Lower leg skin (tissue), 4 donors: Measurements from ENCODE around the gene TMEM11. TPM values are rescaled to one million over a fixed set of nuclear protein-coding genes. Genes with fewer than 3 reads are reported as not detected.
"Not testable (repeated sequence)": the region's sequence is repeated elsewhere in the genome, so short reads cannot be mapped to it uniquely, and the experiment has no call there.

Experiments used
- DNase-seq, 2 donors: peaks; one replicate each; pipeline ENCODE4 v3.0.0-alpha.2; 2019; ENCODE audit warnings: low spot score in 2 of 2
- H3K4me3 ChIP-seq: fragments of 200-600 bp; sonication (generic); 2 replicates; pipeline ENCODE4 v1.5.1; 2017; ENCODE audit warnings: mild to moderate bottlenecking, low read depth; ENCODE audit not compliant: poor library complexity, severe bottlenecking
- POLR2A ChIP-seq, 2 donors: fragments of 450-650 bp; IDR thresholded peaks; one replicate each; pipeline ENCODE4 v1.6.1; 2016 to 2017; ENCODE audit warnings: antibody characterized with exemption in 2 of 2, mild to moderate bottlenecking in 1 of 2, moderate library complexity in 1 of 2
- WGBS, 2 donors: methylation state at CpG; one replicate each; pipeline ENCODE4 v1.1.5; 2018; 5-methylcytosine and 5-hydroxymethylcytosine counted together
- intact Hi-C: fragments of 100-400 bp; cut with DNase I; formaldehyde crosslinking; loops from one replicate; pipeline ENCODE4 v1.15.0; 2023; ENCODE audit warnings: low total_unique reads
- total RNA-seq, 4 donors: library from RNA; depleted of rRNA; stranded (reverse); fragments of >200 nt; gene quantifications; one replicate each; pipeline ENCODE4 v1.1.0, GENCODE V29; 2016
- TF ChIP-seq, protein P1 (sequence below), 3 donors: fragments of 450-650 bp; IDR thresholded peaks; one replicate each; pipeline ENCODE4 v1.5.1; 2016; ENCODE audit warnings: antibody characterized with exemption in 3 of 3, mild to moderate bottlenecking in 3 of 3, moderate library complexity in 2 of 3

TMEM11 gene
- total RNA-seq, 4 donors from 2014 or later: 30.0 to 43.5 (median 37.0) TPM

- no peak for TF ChIP-seq POLR2A (IDR thresholded peaks at IDR 0.05)
- TF ChIP-seq, protein P1, sequence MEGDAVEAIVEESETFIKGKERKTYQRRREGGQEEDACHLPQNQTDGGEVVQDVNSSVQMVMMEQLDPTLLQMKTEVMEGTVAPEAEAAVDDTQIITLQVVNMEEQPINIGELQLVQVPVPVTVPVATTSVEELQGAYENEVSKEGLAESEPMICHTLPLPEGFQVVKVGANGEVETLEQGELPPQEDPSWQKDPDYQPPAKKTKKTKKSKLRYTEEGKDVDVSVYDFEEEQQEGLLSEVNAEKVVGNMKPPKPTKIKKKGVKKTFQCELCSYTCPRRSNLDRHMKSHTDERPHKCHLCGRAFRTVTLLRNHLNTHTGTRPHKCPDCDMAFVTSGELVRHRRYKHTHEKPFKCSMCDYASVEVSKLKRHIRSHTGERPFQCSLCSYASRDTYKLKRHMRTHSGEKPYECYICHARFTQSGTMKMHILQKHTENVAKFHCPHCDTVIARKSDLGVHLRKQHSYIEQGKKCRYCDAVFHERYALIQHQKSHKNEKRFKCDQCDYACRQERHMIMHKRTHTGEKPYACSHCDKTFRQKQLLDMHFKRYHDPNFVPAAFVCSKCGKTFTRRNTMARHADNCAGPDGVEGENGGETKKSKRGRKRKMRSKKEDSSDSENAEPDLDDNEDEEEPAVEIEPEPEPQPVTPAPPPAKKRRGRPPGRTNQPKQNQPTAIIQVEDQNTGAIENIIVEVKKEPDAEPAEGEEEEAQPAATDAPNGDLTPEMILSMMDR (IDR thresholded peaks at IDR 0.05): no peak
- DNase-seq: no peak
- H3K4me3 ChIP-seq: no peak overlapping the region
- intact Hi-C loops: no loop called here
- 79 to 86% methylated on average over 2 of the region's 2 CpGs for WGBS, 2 donors
Observed at GRCh38 chr17:21228845-21229244, 14.9 kb upstream of the TMEM11 start.

DNA sequence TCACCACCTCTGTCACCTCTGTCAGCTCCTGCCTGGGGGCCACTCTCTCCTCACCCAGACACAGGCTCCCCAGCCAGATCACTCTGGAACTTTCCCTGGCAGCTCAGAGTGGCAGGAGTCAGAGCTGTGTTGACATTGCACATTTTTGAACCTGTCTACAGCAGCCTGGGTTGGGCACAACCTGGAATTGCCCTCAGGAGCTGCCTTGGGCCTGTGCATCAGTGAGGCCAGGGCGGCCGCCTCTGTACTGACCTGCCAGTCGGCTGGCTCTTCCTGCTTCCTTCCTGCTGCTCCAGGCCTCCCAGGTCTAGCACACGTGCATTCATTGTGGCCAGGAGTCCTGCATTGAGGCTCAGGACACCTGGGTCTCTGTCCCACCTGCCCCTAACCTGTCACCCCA lies 14.2 kb upstream of the TMEM11 start:
- WGBS, 2 donors: 54 to 56% methylated on average over 4 of the region's 4 CpGs
- TF ChIP-seq POLR2A (IDR thresholded peaks at IDR 0.05): no peak
- TF ChIP-seq, protein P1 (IDR thresholded peaks at IDR 0.05): no peak
- no peak overlapping the region for H3K4me3 ChIP-seq
- no peak for DNase-seq
- intact Hi-C loops: no loop called here

DNA sequence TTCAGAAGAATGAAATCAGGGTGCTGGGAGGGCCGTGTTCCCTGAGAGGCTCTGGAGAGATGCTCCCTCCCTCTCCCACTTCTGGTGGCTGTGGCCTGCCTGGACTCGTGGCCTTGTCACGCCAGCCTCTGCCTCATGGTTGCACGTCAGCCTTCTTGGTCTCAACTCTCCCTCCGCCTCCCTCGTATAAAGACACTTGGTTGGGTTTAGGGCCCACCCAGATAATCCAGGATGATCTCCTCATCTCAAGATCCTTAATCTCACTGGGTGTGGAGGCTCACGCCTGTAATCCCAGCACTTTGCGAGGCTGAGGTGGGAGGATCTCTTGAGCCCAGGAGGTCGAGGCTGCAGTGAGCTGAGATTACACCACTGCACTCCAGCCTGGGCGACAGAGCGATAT lies 13.3 kb upstream of the TMEM11 start:
- H3K4me3 ChIP-seq, DNase-seq, intact Hi-C loops: not testable (repeated sequence)
- 82 to 88% methylated on average over 11 of the region's 11 CpGs for WGBS, 2 donors

GRCh38 chr17:21223086-21223485 lies 9.1 kb upstream of the TMEM11 start:
- WGBS, 2 donors: 94 to 97% methylated on average over 6 of the region's 6 CpGs
- no peak overlapping the region for H3K4me3 ChIP-seq
- no peak for TF ChIP-seq POLR2A (IDR thresholded peaks at IDR 0.05)
- TF ChIP-seq, protein P1 (IDR thresholded peaks at IDR 0.05): no peak
- intact Hi-C loops: no loop called here
- no peak for DNase-seq

GRCh38 chr17:21218831-21219380 lies 4.9 kb upstream of the TMEM11 start:
- intact Hi-C loops: loop anchor here (10.0 kb wide), 1 partner anchor 94 kb away; the partner anchor contains the start of gene DHRS7B
- no peak for TF ChIP-seq POLR2A (IDR thresholded peaks at IDR 0.05)
- TF ChIP-seq, protein P1 (IDR thresholded peaks at IDR 0.05): no peak
- WGBS, 2 donors: 75 to 84% methylated on average over 3 of the region's 3 CpGs
- no peak for DNase-seq
- H3K4me3 ChIP-seq: no peak overlapping the region

DNA sequence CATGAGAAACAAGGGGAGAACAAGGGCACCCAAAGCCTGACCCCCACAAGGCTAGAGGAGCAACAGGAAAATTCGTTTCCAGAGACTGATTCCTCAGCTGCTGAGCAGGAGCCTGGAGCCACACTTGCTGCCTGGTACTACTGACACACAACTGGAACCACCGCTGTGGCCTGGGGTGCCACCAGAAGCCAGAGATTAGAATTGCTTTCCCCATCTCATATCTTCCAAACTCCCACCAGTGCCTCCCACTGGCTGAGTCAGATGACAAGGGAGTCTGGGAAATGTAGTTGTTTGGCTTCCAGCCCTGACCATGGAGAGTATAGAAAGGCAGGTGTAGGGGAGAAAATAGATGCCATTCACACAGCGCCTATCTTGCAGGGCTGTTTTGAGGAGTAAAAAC lies 4.1 kb upstream of the TMEM11 start:
- intact Hi-C loops: loop anchor here (10.0 kb wide), 1 partner anchor 93 kb away; the partner anchor contains the start of gene DHRS7B
- no peak for DNase-seq
- 83% methylated on average over 3 of the region's 3 CpGs for WGBS, 2 donors
- no peak overlapping the region for H3K4me3 ChIP-seq
- TF ChIP-seq, protein P1 (IDR thresholded peaks at IDR 0.05): no peak
- TF ChIP-seq POLR2A (IDR thresholded peaks at IDR 0.05): no peak
